K562 (cell line): ENCODE measurements around the gene ITPR2.

ENCODE experiments used
- CTCF ChIP-seq, 3 experiments: IDR thresholded peaks in 2 of 3; conservative IDR thresholded peaks in 1 of 3; 2 replicates each; pipeline ENCODE4 v1.5.1; 2011 to 2012; ENCODE audit warnings: low read length in 3 of 3, mild to moderate bottlenecking in 3 of 3, control low read depth in 2 of 3, improper control_type of control experiment in 1 of 3, inconsistent platforms in 1 of 3, low read depth in 1 of 3, mixed read lengths in 1 of 3, moderate library complexity in 1 of 3; ENCODE audit not compliant: insufficient read depth in 2 of 3
- EP300 ChIP-seq: IDR thresholded peaks from 2 replicates; pipeline ENCODE4 v1.6.1; 2012; ENCODE audit warnings: low read length, improper control_type of control experiment
- JUND ChIP-seq, 2 experiments: IDR thresholded peaks; 2 replicates in 1 of 2; 3 replicates in 1 of 2; pipeline ENCODE4 v1.6.1; 2011; ENCODE audit warnings: borderline replicate concordance in 2 of 2, low read depth in 2 of 2, low read length in 2 of 2, improper control_type of control experiment in 1 of 2, missing biosample characterization in 1 of 2, missing genetic modification characterization in 1 of 2, missing genetic modification reagents in 1 of 2
- PRDM10 ChIP-seq: fragments of 450-650 bp; IDR thresholded peaks from 2 replicates; pipeline ENCODE4 v1.6.1; 2018; ENCODE audit not compliant: partially characterized antibody
- STAT5B ChIP-seq: fragments of 250-450 bp; sonication (Bioruptor Pico); IDR thresholded peaks from 2 replicates; pipeline ENCODE4 v1.8.0; 2021; ENCODE audit warnings: mild to moderate bottlenecking, inconsistent platforms
- U2AF1 ChIP-seq: fragments of 200-400 bp; formaldehyde crosslinking; optimal IDR thresholded peaks from 2 replicates; pipeline ENCODE3; 2017; ENCODE audit warnings: mild to moderate bottlenecking, low read depth, low read length, moderate library complexity
- ZBTB43 ChIP-seq: sonication (generic); formaldehyde crosslinking; IDR thresholded peaks from 2 replicates; pipeline ENCODE4 v1.8.0; 2023; ENCODE audit warnings: mild to moderate bottlenecking, missing genetic modification reagents
- ZNF57 ChIP-seq: fragments of 450-650 bp; formaldehyde crosslinking; IDR thresholded peaks from 2 replicates; pipeline ENCODE4 v1.4.0; 2020; ENCODE audit warnings: mild to moderate bottlenecking, moderate library complexity
- TF ChIP-seq, protein P1 (sequence below): sonication (generic); formaldehyde crosslinking; IDR thresholded peaks from 2 replicates; pipeline ENCODE4 v1.9.0; 2022; ENCODE audit warnings: mild to moderate bottlenecking, missing genetic modification reagents

- TF ChIP-seq JUND (IDR thresholded peaks at IDR 0.05; ENCODE audit: borderline replicate concordance, low read depth, low read length) (no peak), JUND (tag; IDR thresholded peaks at IDR 0.05; ENCODE audit: borderline replicate concordance, low read depth, low read length) (no peak), ZBTB43 (CRISPR knock-in tag) (no peak), ZNF57 (CRISPR knock-in tag) (no peak), STAT5B (no peak), PRDM10 (no peak), EP300 (no peak), CTCF (IDR thresholded peaks at IDR 0.05 in 2 of 3, conservative IDR thresholded peaks at IDR 0.05 in 1 of 3; ENCODE audit: insufficient read depth in 2 of 3, low read depth in 1 of 3, low read length in 3 of 3) (no peak), U2AF1 (no peak)
- TF ChIP-seq, protein P1, sequence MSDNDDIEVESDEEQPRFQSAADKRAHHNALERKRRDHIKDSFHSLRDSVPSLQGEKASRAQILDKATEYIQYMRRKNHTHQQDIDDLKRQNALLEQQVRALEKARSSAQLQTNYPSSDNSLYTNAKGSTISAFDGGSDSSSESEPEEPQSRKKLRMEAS = no peak
These were observed 164.8 kb downstream of the ITPR2 start for GRCh38 chr12:26668230-26668629.
